ENCODE measurements around the gene AGBL1.

DNA sequence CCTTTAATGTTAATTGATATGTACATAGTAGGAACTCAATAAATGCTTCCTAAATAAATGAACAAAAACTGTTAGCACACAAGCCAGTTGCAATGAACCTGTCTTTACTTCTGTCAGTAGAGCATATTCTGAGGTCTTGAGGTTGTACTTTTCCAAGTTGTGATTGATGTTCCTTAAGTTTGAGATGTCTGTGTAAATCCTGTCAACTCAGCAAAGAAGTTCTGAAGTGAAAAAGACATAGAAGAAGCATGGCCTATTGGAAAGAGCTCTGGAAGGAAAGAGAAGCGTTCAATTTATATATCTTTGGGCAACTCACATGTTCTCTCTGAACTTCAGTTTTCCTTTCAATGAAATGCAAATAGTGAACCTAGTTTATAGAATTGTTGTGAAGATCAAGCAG is 269.9 kb downstream of the AGBL1 start:
- no peak for TF ChIP-seq TAF1 (IDR thresholded peaks at IDR 0.05; ENCODE audit: borderline replicate concordance, insufficient read depth, low read length)
- TF ChIP-seq, protein P1, sequence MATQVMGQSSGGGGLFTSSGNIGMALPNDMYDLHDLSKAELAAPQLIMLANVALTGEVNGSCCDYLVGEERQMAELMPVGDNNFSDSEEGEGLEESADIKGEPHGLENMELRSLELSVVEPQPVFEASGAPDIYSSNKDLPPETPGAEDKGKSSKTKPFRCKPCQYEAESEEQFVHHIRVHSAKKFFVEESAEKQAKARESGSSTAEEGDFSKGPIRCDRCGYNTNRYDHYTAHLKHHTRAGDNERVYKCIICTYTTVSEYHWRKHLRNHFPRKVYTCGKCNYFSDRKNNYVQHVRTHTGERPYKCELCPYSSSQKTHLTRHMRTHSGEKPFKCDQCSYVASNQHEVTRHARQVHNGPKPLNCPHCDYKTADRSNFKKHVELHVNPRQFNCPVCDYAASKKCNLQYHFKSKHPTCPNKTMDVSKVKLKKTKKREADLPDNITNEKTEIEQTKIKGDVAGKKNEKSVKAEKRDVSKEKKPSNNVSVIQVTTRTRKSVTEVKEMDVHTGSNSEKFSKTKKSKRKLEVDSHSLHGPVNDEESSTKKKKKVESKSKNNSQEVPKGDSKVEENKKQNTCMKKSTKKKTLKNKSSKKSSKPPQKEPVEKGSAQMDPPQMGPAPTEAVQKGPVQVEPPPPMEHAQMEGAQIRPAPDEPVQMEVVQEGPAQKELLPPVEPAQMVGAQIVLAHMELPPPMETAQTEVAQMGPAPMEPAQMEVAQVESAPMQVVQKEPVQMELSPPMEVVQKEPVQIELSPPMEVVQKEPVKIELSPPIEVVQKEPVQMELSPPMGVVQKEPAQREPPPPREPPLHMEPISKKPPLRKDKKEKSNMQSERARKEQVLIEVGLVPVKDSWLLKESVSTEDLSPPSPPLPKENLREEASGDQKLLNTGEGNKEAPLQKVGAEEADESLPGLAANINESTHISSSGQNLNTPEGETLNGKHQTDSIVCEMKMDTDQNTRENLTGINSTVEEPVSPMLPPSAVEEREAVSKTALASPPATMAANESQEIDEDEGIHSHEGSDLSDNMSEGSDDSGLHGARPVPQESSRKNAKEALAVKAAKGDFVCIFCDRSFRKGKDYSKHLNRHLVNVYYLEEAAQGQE (IDR thresholded peaks at IDR 0.05; ENCODE audit: insufficient read depth in 1 of 2, low read depth in 2 of 2, low read length in 2 of 2) = no peak

Measured in PFSK-1 (cell line).